Hematopoietic multipotent progenitor cell (in vitro differentiated cells): Measurements from ENCODE around the gene HSFX4. TPM values are rescaled to one million over a fixed set of nuclear protein-coding genes. Genes with fewer than 3 reads are reported as not detected.

Source experiments
- total RNA-seq: library from RNA; depleted of rRNA; stranded (reverse); fragments of >200 nt; gene quantifications from one replicate; pipeline ENCODE4 v1.2.3, GENCODE V29; 2012

Gene HSFX4
- total RNA-seq, 1 donor: not detected

Other genes with a start within 250 kb of the HSFX4 start
- gene MAGEA11, start 217.5 kb upstream of the HSFX4 start, total RNA-seq: not detected
- gene HSFX1, start 155.5 kb upstream of the HSFX4 start, total RNA-seq: 1.6 TPM
- gene MAGEA9, start 147.6 kb upstream of the HSFX4 start, total RNA-seq: not detected
- gene MAGEA8, start 48.4 kb upstream of the HSFX4 start, total RNA-seq: not detected
- gene EOLA2, start 8.9 kb downstream of the HSFX4 start, total RNA-seq: 21.5 TPM